Amniotic epithelial cell (primary cell): ENCODE data around the gene ARHGAP31.
"Not testable (repeated sequence)": the region's sequence is repeated elsewhere in the genome, so short reads cannot be mapped to it uniquely, and the experiment has no call there.

Experiments
- DNase-seq: peaks from one replicate; pipeline ENCODE4 v3.0.0-alpha.2; 2010; ENCODE audit warnings: low read depth

Gene ARHGAP31

DNA sequence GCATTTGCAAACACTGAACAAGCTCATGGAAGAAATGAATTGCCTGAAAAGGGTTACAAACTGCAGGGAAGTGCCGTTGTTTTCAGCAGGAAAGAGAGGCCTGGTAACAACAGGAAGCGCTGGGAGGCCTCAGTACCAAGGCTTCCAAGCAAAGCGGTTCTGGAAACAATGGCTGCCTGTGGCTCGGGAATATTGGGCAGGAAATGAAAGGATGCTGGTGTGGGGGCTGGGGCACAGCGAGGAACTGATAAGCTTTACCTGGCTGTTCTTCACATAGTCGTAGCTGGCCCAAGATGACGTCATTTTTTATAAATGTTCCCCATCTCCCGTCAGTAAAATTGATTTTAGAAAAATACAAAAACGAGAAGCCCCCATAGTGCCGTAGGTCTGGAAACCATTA, 55.9 kb downstream of the ARHGAP31 start:
- DNase-seq: no peak

GRCh38 chr3:119351581-119351980, 57.4 kb downstream of the ARHGAP31 start:
- no peak for DNase-seq

- DNase-seq: peak; percentile 67
These were observed 57.9 kb downstream of the ARHGAP31 start for GRCh38 chr3:119352034-119352609.

DNA sequence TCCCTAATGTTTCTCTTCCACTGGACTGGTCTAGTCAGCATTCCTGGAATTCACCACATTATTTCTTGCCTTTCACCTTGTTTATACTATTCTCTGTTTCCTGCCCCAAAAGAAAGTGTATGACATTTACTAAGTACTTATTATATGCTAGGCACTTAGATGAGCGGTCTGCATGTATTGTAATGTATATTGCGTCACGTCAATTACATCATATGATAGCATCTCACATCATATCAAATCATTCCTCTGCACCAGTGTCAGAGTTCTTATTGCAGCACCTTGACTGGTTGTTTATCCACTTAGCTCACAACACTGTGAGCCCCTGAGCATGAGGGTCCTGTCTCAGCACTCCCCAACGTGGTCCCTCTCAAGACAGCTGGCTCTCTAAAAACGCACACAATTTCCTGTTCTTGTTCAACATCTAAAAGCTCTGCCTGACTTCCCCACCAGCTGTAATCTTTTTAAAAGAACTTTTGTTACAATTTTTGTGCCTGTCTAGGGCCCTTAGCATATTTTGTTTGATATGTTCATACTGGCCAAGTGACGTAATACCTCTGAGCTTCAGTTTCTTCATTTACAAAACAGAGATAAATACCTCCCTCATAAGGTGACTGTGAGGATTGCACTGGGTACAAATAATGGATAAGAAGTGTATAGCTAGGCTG, 58.8 kb downstream of the ARHGAP31 start:
- DNase-seq: peak; percentile 85

DNA sequence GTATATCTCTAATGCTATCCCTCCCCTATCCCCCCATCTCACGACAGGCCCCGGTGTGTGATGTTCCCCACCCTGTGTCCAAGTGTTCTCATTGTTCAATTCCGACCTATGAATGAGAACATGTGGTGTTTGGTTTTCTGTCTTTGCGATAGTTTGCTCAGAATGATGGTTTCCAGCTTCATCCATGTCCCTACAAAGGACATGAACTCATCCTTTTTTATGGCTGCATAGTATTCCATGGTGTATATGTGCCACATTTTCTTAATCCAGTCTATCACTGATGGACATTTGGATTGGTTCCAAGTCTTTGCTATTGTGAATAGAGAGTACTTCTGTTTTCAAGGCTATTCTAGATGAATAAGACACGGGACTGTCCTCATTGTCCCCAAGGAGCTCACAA, 61.4 kb downstream of the ARHGAP31 start:
- not testable (repeated sequence) for DNase-seq

GRCh38 chr3:119356646-119357045, 62.5 kb downstream of the ARHGAP31 start:
- DNase-seq: peak; percentile 71

GRCh38 chr3:119357190-119357589, 63.0 kb downstream of the ARHGAP31 start:
- DNase-seq: peak; percentile 52

DNA sequence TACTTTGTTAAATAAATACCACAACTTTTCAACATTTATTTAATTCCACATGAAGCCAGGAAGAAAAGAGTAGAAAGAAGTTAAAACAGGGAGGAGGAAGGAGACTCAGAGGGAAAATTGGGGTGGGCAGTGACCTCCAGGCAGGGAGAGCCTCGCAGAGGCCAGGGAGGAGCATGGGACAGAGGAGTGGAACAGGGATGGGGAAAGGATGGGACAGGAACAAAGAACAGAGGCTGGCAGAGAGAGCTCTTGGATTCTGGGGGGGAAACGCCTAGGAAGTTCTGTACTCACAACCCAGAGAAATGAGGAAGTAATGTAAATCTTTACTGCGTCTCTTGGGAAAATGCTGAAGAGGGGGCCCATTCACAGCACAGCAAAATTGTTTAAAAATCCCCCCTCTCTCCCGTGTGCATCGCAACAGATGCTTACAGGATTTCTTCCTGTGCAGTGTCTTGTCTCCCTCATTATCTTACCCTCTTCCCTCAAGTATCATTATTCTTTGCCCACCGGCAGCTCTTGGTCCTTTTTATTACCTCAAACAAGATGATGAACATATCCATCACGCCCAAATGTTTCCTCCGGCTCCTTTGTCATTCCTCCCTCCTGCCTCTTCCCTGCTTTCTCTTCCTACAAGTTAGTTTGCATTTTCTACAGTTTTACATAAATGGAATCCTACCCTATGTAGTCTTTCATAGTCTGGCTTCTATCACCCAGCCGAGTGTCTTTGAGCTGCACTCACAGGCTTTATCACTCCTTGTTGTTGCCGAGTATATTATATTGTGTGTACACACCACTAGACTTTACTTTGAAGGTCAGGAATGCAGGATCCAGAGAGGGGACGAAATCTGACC, 65.5 kb downstream of the ARHGAP31 start:
- peak; percentile 22 for DNase-seq

DNA sequence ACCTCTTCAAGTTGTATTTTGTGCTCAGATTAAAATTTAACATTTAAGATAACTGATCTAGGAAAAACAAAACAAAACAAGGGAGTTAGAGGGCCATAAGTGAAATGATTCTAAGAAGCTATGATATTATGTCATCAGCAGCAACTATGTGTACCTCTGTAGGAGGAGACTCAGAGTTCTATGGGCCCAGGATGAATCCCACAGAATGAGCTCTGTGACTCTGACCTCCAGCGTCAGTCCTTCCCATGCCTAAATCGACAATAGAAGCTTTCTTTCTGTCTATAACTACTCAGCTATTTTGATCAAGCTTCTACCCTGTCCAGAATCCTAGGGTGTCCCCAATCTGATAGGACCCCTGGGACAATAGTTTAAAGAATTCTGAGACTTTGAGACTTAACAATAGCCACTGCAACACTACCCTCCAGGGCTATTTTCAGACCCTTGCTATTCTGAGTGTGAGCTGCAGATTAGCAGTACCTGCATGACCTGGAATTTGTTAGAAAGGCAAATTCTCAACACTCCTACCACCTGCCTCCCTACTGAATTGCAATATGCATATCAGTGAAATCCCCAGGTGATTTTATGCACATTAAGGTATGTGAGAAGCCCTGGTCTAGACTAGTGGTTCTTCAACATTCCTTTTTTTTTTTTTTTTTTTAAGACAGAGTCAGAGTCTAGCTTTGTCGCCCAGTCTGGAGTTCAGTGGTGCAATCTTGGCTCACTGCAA, 66.7 kb downstream of the ARHGAP31 start:
- no peak for DNase-seq

- DNase-seq: no peak
These were observed 67.8 kb downstream of the ARHGAP31 start for GRCh38 chr3:119362010-119362409.

DNA sequence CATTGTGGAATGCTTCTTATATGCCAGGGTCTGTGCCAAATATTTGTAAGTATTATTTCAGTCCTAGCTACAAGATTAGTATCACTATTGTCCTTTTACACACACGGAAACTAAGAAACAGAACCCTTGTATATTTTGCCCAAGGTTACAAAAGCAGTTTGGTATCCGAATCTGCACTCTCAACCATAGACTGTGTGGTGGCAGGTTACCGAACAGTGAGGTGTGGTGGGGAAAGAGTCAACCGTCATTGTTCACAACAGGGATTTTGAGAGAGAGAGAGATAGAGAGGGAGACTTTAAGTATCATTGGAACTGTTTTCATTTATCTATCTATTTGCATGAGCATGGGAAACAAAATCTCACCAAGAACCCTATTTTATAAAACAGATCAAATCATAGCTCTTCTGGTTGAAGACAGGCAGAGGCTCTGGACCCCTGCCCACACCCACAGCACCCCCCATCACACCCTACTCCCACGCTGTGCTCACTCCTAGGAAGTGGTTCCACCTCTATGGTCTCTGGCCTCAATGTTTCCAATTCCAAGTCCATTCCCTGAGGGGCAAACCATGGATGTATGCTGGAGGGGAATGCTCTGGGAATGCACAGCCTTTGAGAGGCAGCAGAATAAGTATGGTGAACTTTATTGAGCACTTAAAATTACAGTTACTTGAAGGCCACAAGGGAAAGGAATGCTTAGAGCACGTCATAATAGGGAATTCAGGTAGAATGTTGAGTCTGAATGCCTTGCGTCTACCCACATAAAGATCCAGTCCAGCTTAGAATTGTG, 69.0 kb downstream of the ARHGAP31 start:
- no peak for DNase-seq

- DNase-seq: no peak
These were observed 70.2 kb downstream of the ARHGAP31 start for GRCh38 chr3:119364401-119364800.

DNA sequence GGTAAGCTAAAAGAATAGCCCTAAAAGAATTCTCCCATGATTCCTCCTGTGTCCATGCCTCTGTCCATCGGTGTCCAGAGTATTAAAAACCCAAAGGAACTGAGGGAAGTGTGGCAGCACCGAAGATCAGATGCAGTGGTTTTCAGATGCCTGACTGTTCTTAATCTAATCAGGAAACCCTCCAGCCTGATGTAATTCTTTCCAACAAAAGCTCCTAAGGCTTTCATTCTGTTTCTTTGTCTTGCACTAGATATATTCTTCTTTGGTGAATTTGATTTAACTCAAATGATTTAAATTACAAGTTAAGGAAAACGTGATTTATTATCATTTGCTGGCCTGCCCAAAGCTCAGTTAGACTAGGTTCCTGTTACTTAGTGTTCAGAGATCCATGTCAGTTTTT, 71.2 kb downstream of the ARHGAP31 start:
- DNase-seq: no peak

- DNase-seq: no peak
These were observed 72.8 kb downstream of the ARHGAP31 start for GRCh38 chr3:119367000-119367399.

GRCh38 chr3:119368298-119368697, 74.1 kb downstream of the ARHGAP31 start:
- no peak for DNase-seq

GRCh38 chr3:119371786-119372185, 77.6 kb downstream of the ARHGAP31 start:
- DNase-seq: not testable (repeated sequence)

- no peak for DNase-seq
These were observed 80.9 kb downstream of the ARHGAP31 start for GRCh38 chr3:119375106-119375505.

DNA sequence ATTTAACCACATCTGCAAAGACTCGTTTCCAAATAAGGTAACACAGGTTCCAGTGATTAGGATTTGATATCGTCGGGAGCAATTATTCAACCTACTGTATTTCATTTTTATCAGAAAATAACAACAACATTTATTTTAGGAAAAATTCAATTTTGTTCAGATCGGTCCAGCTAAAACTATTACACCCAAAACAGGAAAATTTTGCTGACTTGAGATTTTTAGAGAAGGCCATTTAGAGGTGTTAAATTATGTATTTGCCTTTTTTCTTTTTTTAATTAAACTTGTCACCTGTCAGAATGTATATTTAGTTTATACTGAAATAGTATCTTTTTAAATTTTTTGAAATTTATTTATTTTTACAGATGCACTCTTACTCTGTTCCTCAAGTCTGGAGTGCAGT, 81.3 kb downstream of the ARHGAP31 start:
- no peak for DNase-seq

DNA sequence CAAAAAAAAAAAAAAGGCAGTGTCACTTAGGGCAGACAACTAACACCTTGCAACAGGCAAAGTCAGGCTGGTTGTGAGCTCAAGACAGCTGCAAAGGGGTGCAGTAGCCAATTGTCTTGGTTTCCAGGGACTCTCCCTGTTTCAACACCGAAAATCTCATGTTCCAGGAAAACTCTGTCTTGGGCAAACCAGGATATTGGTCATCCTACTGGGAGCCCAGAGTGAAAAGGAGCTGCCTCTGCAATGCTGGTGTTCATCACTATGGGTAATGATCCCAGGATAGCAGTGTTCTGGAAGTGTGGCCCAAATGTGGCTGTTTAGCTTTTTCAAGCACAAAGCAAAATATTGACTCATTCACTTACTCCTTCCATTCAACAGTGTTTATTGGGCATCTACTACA, 82.6 kb downstream of the ARHGAP31 start:
- DNase-seq: peak; percentile 9

- DNase-seq: no peak
These were observed 84.1 kb downstream of the ARHGAP31 start for GRCh38 chr3:119378259-119378803.

- DNase-seq: peak; percentile 39
These were observed 86.5 kb downstream of the ARHGAP31 start for GRCh38 chr3:119380697-119381096.
